Gastrocnemius medialis (tissue), 4 donors: ENCODE results near the gene SORCS1.

Experiments
- POLR2A ChIP-seq, 2 donors: fragments of 450-650 bp; IDR thresholded peaks; one replicate each; pipeline ENCODE4 v1.6.1; 2017; ENCODE audit warnings: antibody characterized with exemption in 2 of 2, mild to moderate bottlenecking in 2 of 2, moderate library complexity in 2 of 2
- TF ChIP-seq, protein P1 (sequence below), 5 experiments: fragments of 450-650 bp in 3 of 5; fragments of 200-600 bp in 2 of 5; sonication (generic) in 2 of 5; IDR thresholded peaks in 4 of 5; conservative IDR thresholded peaks in 1 of 5; 1 replicate in 4 of 5; 2 replicates in 1 of 5; pipeline ENCODE4 v1.5.1; 2016 to 2019; ENCODE audit warnings: antibody characterized with exemption in 5 of 5, mild to moderate bottlenecking in 3 of 5, moderate library complexity in 3 of 5

DNA sequence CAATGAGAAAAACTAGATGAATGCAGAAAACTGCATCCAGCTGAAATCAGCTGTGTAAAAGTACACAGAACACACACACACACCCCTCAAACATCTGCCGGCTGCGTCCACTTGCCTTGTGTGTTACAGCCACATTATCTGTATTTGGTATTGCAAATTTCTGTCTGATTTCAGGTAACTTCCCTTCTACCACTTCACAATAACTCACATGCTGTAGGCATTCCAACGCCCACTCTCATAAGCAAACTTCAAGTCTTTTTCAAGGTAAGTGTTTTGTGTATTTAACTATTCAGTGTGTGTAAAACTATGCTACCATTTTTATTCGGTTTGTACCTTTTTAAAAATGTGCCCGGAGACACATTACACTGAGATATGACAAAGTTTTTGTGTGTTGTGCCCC is 594.2 kb downstream of the SORCS1 start:
- TF ChIP-seq, protein P1, sequence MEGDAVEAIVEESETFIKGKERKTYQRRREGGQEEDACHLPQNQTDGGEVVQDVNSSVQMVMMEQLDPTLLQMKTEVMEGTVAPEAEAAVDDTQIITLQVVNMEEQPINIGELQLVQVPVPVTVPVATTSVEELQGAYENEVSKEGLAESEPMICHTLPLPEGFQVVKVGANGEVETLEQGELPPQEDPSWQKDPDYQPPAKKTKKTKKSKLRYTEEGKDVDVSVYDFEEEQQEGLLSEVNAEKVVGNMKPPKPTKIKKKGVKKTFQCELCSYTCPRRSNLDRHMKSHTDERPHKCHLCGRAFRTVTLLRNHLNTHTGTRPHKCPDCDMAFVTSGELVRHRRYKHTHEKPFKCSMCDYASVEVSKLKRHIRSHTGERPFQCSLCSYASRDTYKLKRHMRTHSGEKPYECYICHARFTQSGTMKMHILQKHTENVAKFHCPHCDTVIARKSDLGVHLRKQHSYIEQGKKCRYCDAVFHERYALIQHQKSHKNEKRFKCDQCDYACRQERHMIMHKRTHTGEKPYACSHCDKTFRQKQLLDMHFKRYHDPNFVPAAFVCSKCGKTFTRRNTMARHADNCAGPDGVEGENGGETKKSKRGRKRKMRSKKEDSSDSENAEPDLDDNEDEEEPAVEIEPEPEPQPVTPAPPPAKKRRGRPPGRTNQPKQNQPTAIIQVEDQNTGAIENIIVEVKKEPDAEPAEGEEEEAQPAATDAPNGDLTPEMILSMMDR (IDR thresholded peaks at IDR 0.05 in 4 of 5, conservative IDR thresholded peaks at IDR 0.05 in 1 of 5) = no peak
- no peak for TF ChIP-seq POLR2A (IDR thresholded peaks at IDR 0.05)
